HepG2 (cell line): ENCODE data around the gene TTC6. TPM values are rescaled to one million over a fixed set of nuclear protein-coding genes. Genes with fewer than 3 reads are reported as not detected.

Experiments
- HOMEZ ChIP-seq: IDR thresholded peaks from 2 replicates; pipeline ENCODE4 v1.6.1; 2016; ENCODE audit warnings: low read depth
- MAZ ChIP-seq, 2 experiments: sonication (generic) in 1 of 2; formaldehyde crosslinking in 1 of 2; IDR thresholded peaks; 2 replicates each; pipeline versions ENCODE4 v1.5.0 to v1.6.1; 2012 to 2020; ENCODE audit warnings: low read depth in 2 of 2, mild to moderate bottlenecking in 2 of 2, borderline replicate concordance in 1 of 2, improper control_type of control experiment in 1 of 2, low read length in 1 of 2, missing genetic modification reagents in 1 of 2, moderate library complexity in 1 of 2
- ZBTB33 ChIP-seq: sonication (generic); formaldehyde crosslinking; IDR thresholded peaks from 2 replicates; pipeline ENCODE4 v1.4.0; 2020; ENCODE audit warnings: missing genetic modification reagents
- ZBTB34 ChIP-seq: sonication (generic); formaldehyde crosslinking; IDR thresholded peaks from 2 replicates; pipeline ENCODE4 v1.8.0; 2022; ENCODE audit warnings: mild to moderate bottlenecking, missing genetic modification reagents
- ZBTB43 ChIP-seq: sonication (generic); formaldehyde crosslinking; conservative IDR thresholded peaks from 2 replicates; pipeline ENCODE4 v1.4.0; 2020; ENCODE audit warnings: missing genetic modification reagents
- ZMYM4 ChIP-seq: sonication (generic); formaldehyde crosslinking; IDR thresholded peaks from 2 replicates; pipeline ENCODE4 v1.8.1; 2023; ENCODE audit warnings: mild to moderate bottlenecking, missing genetic modification reagents
- ZNF136 ChIP-seq: sonication (generic); formaldehyde crosslinking; IDR thresholded peaks from 2 replicates; pipeline ENCODE4 v1.8.1; 2022; ENCODE audit warnings: low read depth, mild to moderate bottlenecking, moderate library complexity, missing genetic modification reagents
- ZNF709 ChIP-seq: sonication (generic); formaldehyde crosslinking; IDR thresholded peaks from 2 replicates; pipeline ENCODE4 v1.5.0; 2020; ENCODE audit warnings: mild to moderate bottlenecking, missing genetic modification reagents
- polyA plus RNA-seq, 8 experiments: library from polyadenylated mRNA; depleted of rRNA in 3 of 8; stranded (reverse) in 7 of 8; unstranded in 1 of 8; fragments of >200 nt; fragmentation: Illumina TruSeq in 4 of 8; extraction: Trizol in 4 of 8; gene quantifications; 2 replicates each; pipeline versions ENCODE4 v1.2.1 to v1.2.3, GENCODE V29; 2011 to 2016; ENCODE audit warnings: low read depth in 4 of 8, missing spikeins in 1 of 8, mixed read lengths in 1 of 8; ENCODE audit not compliant: insufficient read depth in 1 of 8
- total RNA-seq, 5 experiments: library from RNA; depleted of rRNA; stranded (reverse); fragments of >200 nt; fragmentation: Illumina TruSeq; extraction: Trizol; gene quantifications; 2 replicates each; pipeline ENCODE4 v1.2.3, GENCODE V29; 2016; ENCODE audit warnings: low read depth in 1 of 5

TTC6 gene
- total and polyA plus RNA-seq, 2 of the 13 experiments (the other 11 are each of a cell fraction or from before 2014, with no cell fraction given): 9.3 to 27.4 TPM

GRCh38 chr14:37585101-37585511 lies 10.3 kb upstream of the TTC6 start (continued):
- TF ChIP-seq ZBTB43 (CRISPR knock-in tag) (no peak), ZNF709 (CRISPR knock-in tag) (0 out of 2 replicates have a peak, but pooled peaks have one; percentile 23), MAZ (IDR thresholded peaks at IDR 0.05; ENCODE audit: borderline replicate concordance, low read depth, low read length) (no peak), MAZ (CRISPR knock-in tag; IDR thresholded peaks at IDR 0.05; ENCODE audit: low read depth) (no peak), ZMYM4 (CRISPR knock-in tag) (peak; percentile 38; the same call in 1 of the 2 replicates), ZBTB34 (no peak), HOMEZ (CRISPR knock-in tag) (no peak), ZBTB33 (CRISPR knock-in tag) (peak; percentile 89), ZNF136 (no peak)
